HepG2 (cell line): ENCODE data around the gene VMO1. TPM values are rescaled to one million over a fixed set of nuclear protein-coding genes. Genes with fewer than 3 reads are reported as not detected.

ENCODE experiments used
- ATF6 ChIP-seq: sonication (generic); formaldehyde crosslinking; conservative IDR thresholded peaks from 2 replicates; pipeline ENCODE4 v1.4.0; 2020; ENCODE audit warnings: missing genetic modification reagents
- CEBPZ ChIP-seq: IDR thresholded peaks from 2 replicates; pipeline ENCODE4 v1.6.1; 2012; ENCODE audit warnings: low read length, improper control_type of control experiment
- DDIT3 ChIP-seq: sonication (generic); formaldehyde crosslinking; IDR thresholded peaks from 2 replicates; pipeline ENCODE4 v1.4.0; 2020; ENCODE audit warnings: mild to moderate bottlenecking, missing genetic modification reagents
- ETS1 ChIP-seq: sonication (generic); formaldehyde crosslinking; IDR thresholded peaks from 2 replicates; pipeline ENCODE4 v1.4.0; 2020; ENCODE audit warnings: missing genetic modification reagents
- JUND ChIP-seq: sonication (generic); formaldehyde crosslinking; IDR thresholded peaks from 2 replicates; pipeline ENCODE4 v1.8.0; 2022; ENCODE audit warnings: mild to moderate bottlenecking, missing genetic modification reagents
- KDM1A ChIP-seq: IDR thresholded peaks from 2 replicates; pipeline ENCODE4 v1.6.1; 2016; ENCODE audit warnings: missing compliant biosample characterization
- MIER2 ChIP-seq: IDR thresholded peaks from 2 replicates; pipeline ENCODE4 v1.6.1; 2016; ENCODE audit warnings: missing biosample characterization, missing genetic modification reagents
- ZNF142 ChIP-seq: sonication (generic); formaldehyde crosslinking; IDR thresholded peaks from 2 replicates; pipeline ENCODE4 v1.4.0; 2020; ENCODE audit warnings: missing genetic modification reagents
- ZNF749 ChIP-seq: sonication (generic); formaldehyde crosslinking; IDR thresholded peaks from 2 replicates; pipeline ENCODE4 v1.8.0; 2022; ENCODE audit warnings: mild to moderate bottlenecking, missing genetic modification reagents, moderate library complexity, borderline replicate concordance
- ZNF784 ChIP-seq: sonication (generic); formaldehyde crosslinking; IDR thresholded peaks from 2 replicates; pipeline ENCODE4 v1.5.1; 2020; ENCODE audit warnings: missing genetic modification reagents, mild to moderate bottlenecking, borderline replicate concordance
- ZNF788 ChIP-seq: sonication (generic); formaldehyde crosslinking; IDR thresholded peaks from 2 replicates; pipeline ENCODE4 v1.5.0; 2020; ENCODE audit warnings: mild to moderate bottlenecking, missing genetic modification reagents, borderline replicate concordance
- polyA plus RNA-seq, 8 experiments: library from polyadenylated mRNA; depleted of rRNA in 3 of 8; stranded (reverse) in 7 of 8; unstranded in 1 of 8; fragments of >200 nt; fragmentation: Illumina TruSeq in 4 of 8; extraction: Trizol in 4 of 8; gene quantifications; 2 replicates each; pipeline versions ENCODE4 v1.2.1 to v1.2.3, GENCODE V29; 2011 to 2016; ENCODE audit warnings: low read depth in 4 of 8, missing spikeins in 1 of 8, mixed read lengths in 1 of 8; ENCODE audit not compliant: insufficient read depth in 1 of 8
- total RNA-seq, 5 experiments: library from RNA; depleted of rRNA; stranded (reverse); fragments of >200 nt; fragmentation: Illumina TruSeq; extraction: Trizol; gene quantifications; 2 replicates each; pipeline ENCODE4 v1.2.3, GENCODE V29; 2016; ENCODE audit warnings: low read depth in 1 of 5

VMO1 gene
- total and polyA plus RNA-seq, 2 of the 13 experiments (the other 11 are each of a cell fraction or from before 2014, with no cell fraction given) = not detected

- TF ChIP-seq ZNF142 (peak; percentile 71), MIER2 (CRISPR knock-in tag) (no peak), ZNF749 (CRISPR knock-in tag) (peak; percentile 81; the same call in 1 of the 2 replicates), DDIT3 (no peak), JUND (CRISPR knock-in tag) (peak; percentile 22; the same call in 1 of the 2 replicates), CEBPZ (no peak), ZNF788 (CRISPR knock-in tag) (peak; percentile 94; the same call in 1 of the 2 replicates), ZNF784 (CRISPR knock-in tag) (no peak), ATF6 (CRISPR knock-in tag) (no peak), ETS1 (CRISPR knock-in tag) (peak; percentile 87; the same call in 1 of the 2 replicates), KDM1A (CRISPR knock-in tag) (peak; percentile 55; the same call in 1 of the 2 replicates)
Measured at GRCh38 chr17:4771519-4772234, 14.5 kb downstream of the VMO1 start, which contains the start of gene TM4SF5 (continued).
